HepG2 (cell line): ENCODE measurements around the gene MED12L. TPM values are rescaled to one million over a fixed set of nuclear protein-coding genes. Genes with fewer than 3 reads are reported as not detected.

ENCODE experiments used
- BRD4 ChIP-seq: sonication (generic); formaldehyde crosslinking; IDR thresholded peaks from 2 replicates; pipeline ENCODE4 v1.4.0; 2020; ENCODE audit warnings: missing genetic modification reagents
- MZF1 ChIP-seq: sonication (generic); formaldehyde crosslinking; IDR thresholded peaks from 2 replicates; pipeline ENCODE4 v1.8.1; 2023; ENCODE audit warnings: mild to moderate bottlenecking, missing genetic modification reagents, borderline replicate concordance
- NR2F6 ChIP-seq, 2 experiments: IDR thresholded peaks; 2 replicates each; pipeline ENCODE4 v1.6.1; 2016; ENCODE audit warnings: antibody characterized with exemption in 1 of 2, mild to moderate bottlenecking in 1 of 2
- PBX2 ChIP-seq: IDR thresholded peaks from 2 replicates; pipeline ENCODE4 v1.6.1; 2016; ENCODE audit warnings: control low read depth
- POGZ ChIP-seq: sonication (generic); formaldehyde crosslinking; IDR thresholded peaks from 2 replicates; pipeline ENCODE4 v1.4.0; 2020; ENCODE audit warnings: mild to moderate bottlenecking, missing genetic modification reagents
- POLR2AphosphoS2 ChIP-seq: IDR thresholded peaks from 2 replicates; pipeline ENCODE4 v1.6.1; 2011; ENCODE audit warnings: low read depth, low read length, improper control_type of control experiment
- PPARG ChIP-seq: conservative IDR thresholded peaks from 2 replicates; pipeline ENCODE4 v1.6.1; 2016; ENCODE audit warnings: missing biosample characterization, missing genetic modification reagents
- PRDM10 ChIP-seq: sonication (generic); formaldehyde crosslinking; IDR thresholded peaks from 2 replicates; pipeline ENCODE4 v1.4.0; 2020; ENCODE audit warnings: low read depth, missing genetic modification reagents
- PRDM15 ChIP-seq: sonication (generic); formaldehyde crosslinking; IDR thresholded peaks from 2 replicates; pipeline ENCODE4 v1.4.0; 2020; ENCODE audit warnings: missing genetic modification reagents
- RAD21 ChIP-seq: fragments of 450-650 bp; formaldehyde crosslinking; IDR thresholded peaks from 2 replicates; pipeline ENCODE4 v1.5.0; 2020; ENCODE audit warnings: mild to moderate bottlenecking
- RFX5 ChIP-seq: IDR thresholded peaks from 2 replicates; pipeline ENCODE4 v1.6.1; 2011; ENCODE audit warnings: low read depth, low read length, improper control_type of control experiment
- SRY ChIP-seq: sonication (generic); formaldehyde crosslinking; IDR thresholded peaks from 2 replicates; pipeline ENCODE4 v1.8.0; 2022; ENCODE audit warnings: mild to moderate bottlenecking, missing genetic modification reagents
- TGIF2 ChIP-seq: IDR thresholded peaks from 2 replicates; pipeline ENCODE4 v1.6.1; 2016; ENCODE audit warnings: control low read depth, missing compliant biosample characterization
- ZFP36 ChIP-seq: fragments of 150-350 bp; IDR thresholded peaks from 2 replicates; pipeline ENCODE4 v1.6.1; 2018; ENCODE audit warnings: borderline replicate concordance, low read length, low read depth; ENCODE audit not compliant: partially characterized antibody
- ZFP90 ChIP-seq: sonication (generic); formaldehyde crosslinking; IDR thresholded peaks from 2 replicates; pipeline ENCODE4 v1.8.0; 2022; ENCODE audit warnings: missing genetic modification reagents, mild to moderate bottlenecking, inconsistent platforms, borderline replicate concordance
- ZFY ChIP-seq: sonication (generic); formaldehyde crosslinking; IDR thresholded peaks from 2 replicates; pipeline ENCODE4 v1.4.0; 2020; ENCODE audit warnings: missing genetic modification reagents
- ZNF354B ChIP-seq: sonication (generic); formaldehyde crosslinking; IDR thresholded peaks from 2 replicates; pipeline ENCODE4 v1.8.0; 2022; ENCODE audit warnings: mild to moderate bottlenecking, missing genetic modification reagents
- ZNF678 ChIP-seq: sonication (generic); formaldehyde crosslinking; IDR thresholded peaks from 2 replicates; pipeline ENCODE4 v1.4.0; 2020; ENCODE audit warnings: mild to moderate bottlenecking, missing genetic modification reagents
- ZNF687 ChIP-seq: sonication (generic); formaldehyde crosslinking; IDR thresholded peaks from 2 replicates; pipeline ENCODE4 v1.5.1; 2020; ENCODE audit warnings: mild to moderate bottlenecking, missing genetic modification reagents, moderate library complexity
- polyA plus RNA-seq, 8 experiments: library from polyadenylated mRNA; depleted of rRNA in 3 of 8; stranded (reverse) in 7 of 8; unstranded in 1 of 8; fragments of >200 nt; fragmentation: Illumina TruSeq in 4 of 8; extraction: Trizol in 4 of 8; gene quantifications; 2 replicates each; pipeline versions ENCODE4 v1.2.1 to v1.2.3, GENCODE V29; 2011 to 2016; ENCODE audit warnings: low read depth in 4 of 8, missing spikeins in 1 of 8, mixed read lengths in 1 of 8; ENCODE audit not compliant: insufficient read depth in 1 of 8
- total RNA-seq, 5 experiments: library from RNA; depleted of rRNA; stranded (reverse); fragments of >200 nt; fragmentation: Illumina TruSeq; extraction: Trizol; gene quantifications; 2 replicates each; pipeline ENCODE4 v1.2.3, GENCODE V29; 2016; ENCODE audit warnings: low read depth in 1 of 5

MED12L gene
- total and polyA plus RNA-seq, 2 of the 13 experiments (the other 11 are each of a cell fraction or from before 2014, with no cell fraction given) = 0.07 to 0.64 TPM

- TF ChIP-seq PRDM15 (CRISPR knock-in tag) = no peak
- peak; percentile 63 for TF ChIP-seq ZNF687 (CRISPR knock-in tag)
- TF ChIP-seq ZFY (CRISPR knock-in tag) = peak; percentile 71
- TF ChIP-seq ZNF354B = no peak
- no peak for TF ChIP-seq PBX2 (CRISPR knock-in tag)
- TF ChIP-seq BRD4 (CRISPR knock-in tag) = peak; percentile 73
- no peak for TF ChIP-seq MZF1
- no peak for TF ChIP-seq NR2F6 (IDR thresholded peaks at IDR 0.05)
- TF ChIP-seq NR2F6 (CRISPR knock-in tag; IDR thresholded peaks at IDR 0.05) = no peak
- TF ChIP-seq PPARG = no peak
- TF ChIP-seq RAD21 = no peak
- no peak for TF ChIP-seq POLR2AphosphoS2
- no peak for TF ChIP-seq ZNF678 (CRISPR knock-in tag)
- TF ChIP-seq SRY = no peak
- TF ChIP-seq ZFP90 (CRISPR knock-in tag) = no peak
- no peak for TF ChIP-seq RFX5
- no peak for TF ChIP-seq ZFP36
- no peak for TF ChIP-seq PRDM10 (CRISPR knock-in tag)
- no peak for TF ChIP-seq TGIF2 (CRISPR knock-in tag)
- no peak for TF ChIP-seq POGZ
These were observed 111.8 kb downstream of the MED12L start (continued) for GRCh38 chr3:151197228-151197627.
